Fibroblast of lung (primary cell): Measurements from ENCODE around the gene SCTR. TPM values are rescaled to one million over a fixed set of nuclear protein-coding genes. Genes with fewer than 3 reads are reported as not detected.

Experiments
- DNase-seq, 2 donors: peaks; one replicate each; pipeline versions ENCODE4 v3.0.0 to v3.0.0-alpha.2; 2010; ENCODE audit warnings: low read depth in 2 of 2
- H2AFZ ChIP-seq: 2 replicates; pipeline ENCODE4 v1.5.1; 2012; ENCODE audit warnings: low read length, control low read depth, inconsistent platforms
- H3K27ac ChIP-seq: 2 replicates; pipeline ENCODE4 v1.5.1; 2011; ENCODE audit warnings: low read length, control low read depth; ENCODE audit not compliant: insufficient read depth
- H3K27me3 ChIP-seq: 2 replicates; pipeline ENCODE4 v1.5.1; 2011; ENCODE audit warnings: mild to moderate bottlenecking, low read length; ENCODE audit not compliant: control insufficient read depth, insufficient read depth
- H3K36me3 ChIP-seq: 2 replicates; pipeline ENCODE4 v1.5.1; 2011; ENCODE audit warnings: low read length; ENCODE audit not compliant: control insufficient read depth, insufficient read depth
- H3K4me1 ChIP-seq: 2 replicates; pipeline ENCODE4 v1.5.1; 2011; ENCODE audit warnings: low read length; ENCODE audit not compliant: control insufficient read depth, insufficient read depth; ENCODE audit errors: extremely low read depth
- H3K4me2 ChIP-seq: 2 replicates; pipeline ENCODE4 v1.5.1; 2011; ENCODE audit warnings: low read length, control low read depth; ENCODE audit not compliant: insufficient read depth; ENCODE audit errors: extremely low read depth
- H3K4me3 ChIP-seq, 4 experiments: fragments of 200-600 bp in 1 of 4; sonication (generic) in 1 of 4; replicated peaks in 1 of 4; 2 replicates each; pipeline ENCODE4 v1.5.1; 2011 to 2016; ENCODE audit warnings: low read length in 4 of 4, low read depth in 3 of 4, mild to moderate bottlenecking in 3 of 4, control low read depth in 2 of 4, inconsistent platforms in 1 of 4, mixed read lengths in 1 of 4; ENCODE audit not compliant: insufficient read depth in 1 of 4; ENCODE audit errors: control extremely low read depth in 1 of 4
- H3K79me2 ChIP-seq: 2 replicates; pipeline ENCODE4 v1.5.1; 2012; ENCODE audit warnings: mild to moderate bottlenecking, low read length, inconsistent platforms; ENCODE audit not compliant: control insufficient read depth, insufficient read depth
- H3K9ac ChIP-seq: 2 replicates; pipeline ENCODE4 v1.5.1; 2011; ENCODE audit warnings: mild to moderate bottlenecking, low read length, control low read depth; ENCODE audit not compliant: insufficient read depth
- H3K9me3 ChIP-seq: 2 replicates; pipeline ENCODE4 v1.5.1; 2012; ENCODE audit warnings: low read depth, low read length; ENCODE audit not compliant: control insufficient read depth, insufficient read depth
- H4K20me1 ChIP-seq: 2 replicates; pipeline ENCODE4 v1.5.1; 2011; ENCODE audit warnings: low read length; ENCODE audit not compliant: control insufficient read depth, insufficient read depth; ENCODE audit errors: extremely low read depth
- EZH2 ChIP-seq: IDR thresholded peaks from 2 replicates; pipeline ENCODE4 v1.5.1; 2012; ENCODE audit warnings: low read length, control low read depth, mild to moderate bottlenecking; ENCODE audit errors: missing control alignments
- polyA plus RNA-seq, 2 donors: library from polyadenylated mRNA; depleted of rRNA in 1 of 2; stranded (reverse) in 1 of 2; unstranded in 1 of 2; fragments of >200 nt; gene quantifications; 2 replicates each; pipeline ENCODE4 v1.2.1, GENCODE V29; 2011 to 2012; ENCODE audit warnings: missing spikeins in 1 of 2
- total RNA-seq: library from RNA; depleted of rRNA; stranded (reverse); fragments of >200 nt; gene quantifications from 2 replicates; pipeline ENCODE4 v1.2.1, GENCODE V29; 2014
- TF ChIP-seq, protein P1 (sequence below), 2 donors: IDR thresholded peaks in 1 of 2; conservative IDR thresholded peaks in 1 of 2; 1 replicate in 1 of 2; 2 replicates in 1 of 2; pipeline ENCODE4 v1.5.1; 2011 to 2012; ENCODE audit warnings: low read length in 2 of 2, control low read depth in 1 of 2, inconsistent platforms in 1 of 2, low read depth in 1 of 2, mild to moderate bottlenecking in 1 of 2

The SCTR gene
- total and polyA plus RNA-seq, 2 donors (not counting 1 experiment from before 2014, with no cell fraction given) = not detected

DNA sequence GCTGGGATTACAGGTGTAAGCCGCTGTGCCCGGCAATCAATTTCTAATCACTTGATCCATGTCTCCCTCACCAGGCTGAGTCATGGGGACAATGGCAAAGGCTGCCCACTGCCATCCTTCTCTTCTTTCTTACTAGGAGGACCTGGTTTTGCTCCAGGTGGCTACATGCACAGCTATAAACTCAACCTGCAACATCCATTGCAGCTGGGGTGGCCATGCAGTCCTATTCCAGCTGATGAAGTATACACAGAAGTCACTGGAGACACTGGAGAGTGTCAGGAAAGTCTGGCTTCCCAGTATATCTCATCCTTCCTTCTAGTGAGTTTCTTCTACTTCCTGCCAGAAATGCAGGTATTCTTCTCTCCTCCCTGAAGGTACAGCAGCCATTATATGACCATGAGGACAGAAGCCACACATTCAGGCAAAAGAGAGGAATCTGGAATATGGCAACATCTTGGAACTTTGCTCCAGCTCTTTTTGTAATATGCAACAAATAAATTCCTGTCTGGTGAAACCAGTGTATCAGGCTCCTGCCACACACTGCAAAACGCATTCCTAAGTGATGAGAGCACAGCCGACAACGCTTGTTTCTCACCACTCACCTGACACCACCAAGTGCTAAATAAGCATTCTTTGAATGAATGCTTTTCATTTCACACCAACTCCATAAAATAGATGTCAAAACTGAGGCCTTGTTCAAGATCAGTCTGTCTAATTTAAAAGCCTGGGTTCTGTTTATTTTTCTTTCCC lies 32.3 kb downstream of the SCTR start:
- Histone ChIP-seq H3K27ac (no peak overlapping the region), H3K9ac (no peak overlapping the region), H3K27me3 (no peaks in the 10 kb centered on the region), H3K4me2 (no peak overlapping the region), H4K20me1 (no peaks in the 10 kb centered on the region), H3K9me3 (no peaks in the 10 kb centered on the region), H3K4me3 (no peak overlapping the region), H3K4me1 (peaks cover 5% of the 10 kb centered on the region), H3K36me3 (no peaks in the 10 kb centered on the region), H2AFZ (no peak overlapping the region), H3K79me2 (no peaks in the 10 kb centered on the region)
- DNase-seq = peak; percentile 44 to 95
- TF ChIP-seq EZH2 = no peak
- TF ChIP-seq, protein P1, sequence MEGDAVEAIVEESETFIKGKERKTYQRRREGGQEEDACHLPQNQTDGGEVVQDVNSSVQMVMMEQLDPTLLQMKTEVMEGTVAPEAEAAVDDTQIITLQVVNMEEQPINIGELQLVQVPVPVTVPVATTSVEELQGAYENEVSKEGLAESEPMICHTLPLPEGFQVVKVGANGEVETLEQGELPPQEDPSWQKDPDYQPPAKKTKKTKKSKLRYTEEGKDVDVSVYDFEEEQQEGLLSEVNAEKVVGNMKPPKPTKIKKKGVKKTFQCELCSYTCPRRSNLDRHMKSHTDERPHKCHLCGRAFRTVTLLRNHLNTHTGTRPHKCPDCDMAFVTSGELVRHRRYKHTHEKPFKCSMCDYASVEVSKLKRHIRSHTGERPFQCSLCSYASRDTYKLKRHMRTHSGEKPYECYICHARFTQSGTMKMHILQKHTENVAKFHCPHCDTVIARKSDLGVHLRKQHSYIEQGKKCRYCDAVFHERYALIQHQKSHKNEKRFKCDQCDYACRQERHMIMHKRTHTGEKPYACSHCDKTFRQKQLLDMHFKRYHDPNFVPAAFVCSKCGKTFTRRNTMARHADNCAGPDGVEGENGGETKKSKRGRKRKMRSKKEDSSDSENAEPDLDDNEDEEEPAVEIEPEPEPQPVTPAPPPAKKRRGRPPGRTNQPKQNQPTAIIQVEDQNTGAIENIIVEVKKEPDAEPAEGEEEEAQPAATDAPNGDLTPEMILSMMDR (conservative IDR thresholded peaks at IDR 0.05 in 1 of 2, IDR thresholded peaks at IDR 0.05 in 1 of 2; ENCODE audit: low read depth in 1 of 2, low read length in 2 of 2) = no peak

DNA sequence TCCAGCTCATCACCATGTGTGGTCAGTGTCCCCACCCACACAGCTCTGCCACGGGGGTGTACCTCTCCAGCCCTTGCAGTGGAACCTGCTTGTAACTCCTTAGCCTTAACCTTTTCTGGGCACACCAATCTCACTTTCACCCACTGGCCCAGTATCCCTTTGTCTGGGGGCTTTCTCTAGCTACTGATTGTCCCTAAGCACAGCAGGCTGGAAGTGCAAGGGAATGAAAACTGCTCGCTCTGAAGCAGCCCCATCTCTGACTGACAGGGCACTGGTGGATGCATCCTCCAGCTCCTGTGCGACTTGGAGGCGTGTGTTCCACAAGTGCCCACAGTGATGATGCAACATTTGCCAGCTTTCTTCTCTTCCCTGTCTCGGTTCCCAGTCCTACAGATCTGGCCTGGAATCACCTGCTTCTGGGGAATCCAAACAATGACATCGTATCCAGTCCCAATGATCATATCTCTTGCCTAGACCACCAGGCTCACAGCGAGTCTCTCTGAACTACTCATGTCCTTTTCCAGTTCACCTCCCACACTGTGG lies 33.6 kb downstream of the SCTR start:
- peak in 1 of 2 donors; percentile 8 for DNase-seq
- Histone ChIP-seq H3K9me3 (no peaks in the 10 kb centered on the region), H2AFZ (no peak overlapping the region), H3K27ac (no peak overlapping the region), H3K4me2 (no peak overlapping the region), H4K20me1 (no peaks in the 10 kb centered on the region), H3K4me1 (peaks cover 5% of the 10 kb centered on the region), H3K36me3 (no peaks in the 10 kb centered on the region), H3K4me3 (no peak overlapping the region), H3K9ac (no peak overlapping the region), H3K27me3 (no peaks in the 10 kb centered on the region), H3K79me2 (no peaks in the 10 kb centered on the region)
- TF ChIP-seq EZH2 = no peak
- TF ChIP-seq, protein P1 (conservative IDR thresholded peaks at IDR 0.05 in 1 of 2, IDR thresholded peaks at IDR 0.05 in 1 of 2; ENCODE audit: low read depth in 1 of 2, low read length in 2 of 2) = no peak

DNA sequence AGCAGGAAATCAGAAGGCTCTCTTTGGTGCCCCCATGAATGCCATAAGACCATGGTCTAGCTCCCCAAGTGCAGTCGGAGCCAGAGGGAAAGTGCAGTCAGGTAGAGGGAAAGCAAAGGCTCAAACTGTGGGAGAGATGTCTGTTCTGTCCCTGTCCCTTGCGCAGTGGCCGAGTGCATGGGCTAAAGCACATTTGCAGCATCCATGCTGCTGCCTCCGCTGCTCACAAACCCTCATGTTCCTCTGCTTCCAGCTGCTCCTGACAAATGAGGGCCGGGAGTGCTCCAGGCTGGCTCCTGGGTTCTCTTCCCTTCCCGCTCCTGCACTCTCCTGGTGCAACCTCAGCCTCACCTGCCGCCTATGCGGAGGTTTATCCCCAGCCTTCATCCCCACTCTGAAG lies 34.2 kb downstream of the SCTR start:
- no peak overlapping the region for H3K4me2 ChIP-seq
- H3K27me3 ChIP-seq = no peaks in the 10 kb centered on the region
- H3K9ac ChIP-seq = no peak overlapping the region
- H2AFZ ChIP-seq = no peak overlapping the region
- H3K27ac ChIP-seq = no peak overlapping the region
- H3K4me3 ChIP-seq = no peak overlapping the region
- no peaks in the 10 kb centered on the region for H3K36me3 ChIP-seq
- no peak for DNase-seq
- H4K20me1 ChIP-seq = no peaks in the 10 kb centered on the region
- H3K9me3 ChIP-seq = no peaks in the 10 kb centered on the region
- no peak for TF ChIP-seq EZH2
- TF ChIP-seq, protein P1 (conservative IDR thresholded peaks at IDR 0.05 in 1 of 2, IDR thresholded peaks at IDR 0.05 in 1 of 2; ENCODE audit: low read depth in 1 of 2, low read length in 2 of 2) = no peak
- H3K79me2 ChIP-seq = no peaks in the 10 kb centered on the region
- H3K4me1 ChIP-seq = peaks cover 5% of the 10 kb centered on the region
